Mesendoderm (in vitro differentiated cells): ENCODE measurements around the gene CHRND.

Experiments
- DNase-seq: peaks from one replicate; pipeline ENCODE4 v3.0.0; 2013
- H2AK5ac ChIP-seq: 2 replicates; pipeline ENCODE4 v1.6.1; 2013; ENCODE audit warnings: low read length, inconsistent platforms
- H2BK120ac ChIP-seq: 2 replicates; pipeline ENCODE4 v1.6.1; 2013; ENCODE audit warnings: low read depth, mild to moderate bottlenecking, low read length, moderate library complexity, mixed read lengths
- H2BK15ac ChIP-seq: replicated peaks from 2 replicates; pipeline ENCODE4 v1.6.1; 2013; ENCODE audit warnings: low read depth, mild to moderate bottlenecking, moderate library complexity
- H2BK5ac ChIP-seq: 2 replicates; pipeline ENCODE4 v1.6.1; 2013; ENCODE audit warnings: low read length, inconsistent platforms
- H3K18ac ChIP-seq: 2 replicates; pipeline ENCODE4 v1.6.1; 2013; ENCODE audit warnings: mild to moderate bottlenecking, low read length, mixed read lengths
- H3K23ac ChIP-seq: one replicate; pipeline ENCODE4 v1.6.1; 2013; ENCODE audit warnings: low read length
- H3K27ac ChIP-seq: 2 replicates; pipeline ENCODE4 v1.5.1; 2013; ENCODE audit warnings: low read depth, mild to moderate bottlenecking, inconsistent platforms, low read length, moderate library complexity
- H3K27me3 ChIP-seq: 2 replicates; pipeline ENCODE4 v1.6.1; 2013; ENCODE audit warnings: low read length, control low read depth, mild to moderate bottlenecking, inconsistent platforms; ENCODE audit not compliant: insufficient read depth, poor library complexity
- H3K36me3 ChIP-seq: 2 replicates; pipeline ENCODE4 v1.6.1; 2013; ENCODE audit warnings: low read length, inconsistent platforms; ENCODE audit not compliant: control insufficient read depth, insufficient read depth
- H3K4ac ChIP-seq: one replicate; pipeline ENCODE4 v1.6.1; 2013; ENCODE audit warnings: low read depth, mild to moderate bottlenecking, low read length, moderate library complexity
- H3K4me1 ChIP-seq: 2 replicates; pipeline ENCODE4 v1.6.1; 2013; ENCODE audit warnings: low read depth, low read length, inconsistent platforms; ENCODE audit not compliant: control insufficient read depth
- H3K4me2 ChIP-seq: 2 replicates; pipeline ENCODE4 v1.6.1; 2013; ENCODE audit warnings: low read length
- H3K4me3 ChIP-seq: 2 replicates; pipeline ENCODE4 v1.5.1; 2013; ENCODE audit warnings: mild to moderate bottlenecking, low read length
- H3K56ac ChIP-seq: one replicate; pipeline ENCODE4 v1.6.1; 2013; ENCODE audit warnings: low read length
- H3K79me1 ChIP-seq: 2 replicates; pipeline ENCODE4 v1.6.1; 2013; ENCODE audit warnings: low read length, inconsistent platforms
- H3K79me2 ChIP-seq: 2 replicates; pipeline ENCODE4 v1.6.1; 2013; ENCODE audit warnings: mild to moderate bottlenecking, low read length; ENCODE audit not compliant: control insufficient read depth, insufficient read depth
- H3K9ac ChIP-seq: 2 replicates; pipeline ENCODE4 v1.6.1; 2013; ENCODE audit warnings: low read length, inconsistent platforms
- H4K5ac ChIP-seq: one replicate; pipeline ENCODE4 v1.6.1; 2013; ENCODE audit warnings: low read length
- H4K8ac ChIP-seq: one replicate; pipeline ENCODE4 v1.6.1; 2013; ENCODE audit warnings: low read depth, mild to moderate bottlenecking, control low read depth, low read length, moderate library complexity
- WGBS: extraction: QIAGEN DNeasy Blood & Tissue Kit; methylation state at CpG from one replicate; pipeline ENCODE4 v1.1.7; 2013; ENCODE audit warnings: low lambda C conversion rate, missing lambda C conversion rate; ENCODE audit not compliant: insufficient coverage; ENCODE audit errors: extremely low coverage; 5-methylcytosine and 5-hydroxymethylcytosine counted together

Gene CHRND

GRCh38 chr2:232491139-232491780, 34.7 kb upstream of the CHRND start:
- Histone ChIP-seq H2AK5ac (no peak overlapping the region), H3K79me2 (no peaks in the 10 kb centered on the region), H3K56ac (no peak overlapping the region), H2BK15ac (no peak overlapping the region), H3K4ac (no peak overlapping the region), H3K18ac (no peak overlapping the region), H3K9ac (no peak overlapping the region), H2BK5ac (no peak overlapping the region), H3K27ac (no peak overlapping the region), H3K27me3 (peaks cover 11% of the 10 kb centered on the region), H3K23ac (no peak overlapping the region), H4K5ac (no peak overlapping the region), H3K79me1 (no peaks in the 10 kb centered on the region), H3K4me1 (no peaks in the 10 kb centered on the region), H3K4me2 (no peak overlapping the region), H3K36me3 (no peaks in the 10 kb centered on the region), H3K4me3 (no peak overlapping the region), H4K8ac (no peak overlapping the region), H2BK120ac (no peak overlapping the region)
- DNase-seq = no peak
- no CpG with 5 or more reads among the region's 12 CpGs for WGBS

GRCh38 chr2:232492236-232492848, 33.6 kb upstream of the CHRND start:
- Histone ChIP-seq H2BK5ac (no peak overlapping the region), H2BK15ac (no peak overlapping the region), H3K79me1 (no peaks in the 10 kb centered on the region), H3K18ac (no peak overlapping the region), H3K36me3 (no peaks in the 10 kb centered on the region), H3K56ac (no peak overlapping the region), H3K4ac (no peak overlapping the region), H2AK5ac (no peak overlapping the region), H3K4me3 (no peak overlapping the region), H3K4me2 (no peak overlapping the region), H4K8ac (no peak overlapping the region), H3K27me3 (peaks cover under 1% of the 10 kb centered on the region), H2BK120ac (no peak overlapping the region), H3K27ac (no peak overlapping the region), H3K23ac (no peak overlapping the region), H4K5ac (no peak overlapping the region), H3K79me2 (no peaks in the 10 kb centered on the region), H3K4me1 (no peaks in the 10 kb centered on the region), H3K9ac (no peak overlapping the region)
- no peak for DNase-seq
- WGBS = no CpG with 5 or more reads among the region's 8 CpGs

DNA sequence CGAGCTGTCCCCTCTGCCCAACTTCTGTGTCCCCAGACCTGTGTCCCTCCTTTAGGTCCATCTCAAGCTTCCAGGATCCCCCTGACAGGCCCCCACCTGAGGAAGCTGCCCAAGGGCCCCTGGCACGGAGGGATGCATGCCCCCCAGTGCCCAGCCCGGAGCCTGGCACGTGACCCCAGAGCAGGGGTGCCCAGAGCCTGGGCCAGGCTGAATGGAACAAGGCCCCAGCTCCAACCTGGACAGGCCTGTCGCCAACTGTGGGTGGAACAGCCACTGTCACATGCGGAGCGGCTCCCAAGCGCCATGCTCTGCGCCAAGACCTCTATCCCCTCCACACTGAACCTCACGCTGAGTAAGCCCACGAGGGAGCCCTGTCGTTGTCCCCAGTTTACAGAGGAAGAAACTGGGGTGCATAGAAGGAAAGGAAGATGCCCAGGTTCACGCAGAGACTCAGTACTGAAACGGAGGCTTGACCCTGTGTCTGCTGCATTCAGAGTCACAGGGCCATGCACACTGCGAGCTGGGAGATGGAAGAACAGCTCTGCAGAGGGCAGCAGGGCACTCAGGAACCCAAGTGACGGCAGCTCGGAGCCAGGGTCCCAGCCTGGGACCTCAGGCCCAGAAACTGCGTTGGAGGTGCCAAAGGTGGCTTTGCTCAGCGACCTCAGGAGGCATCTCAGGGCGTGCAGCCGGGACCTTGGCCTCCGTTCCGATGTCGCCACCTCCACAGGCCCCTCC, 32.8 kb upstream of the CHRND start:
- Histone ChIP-seq H3K56ac (no peak overlapping the region), H3K18ac (no peak overlapping the region), H3K79me2 (no peaks in the 10 kb centered on the region), H4K5ac (no peak overlapping the region), H2BK5ac (no peak overlapping the region), H3K9ac (no peak overlapping the region), H3K79me1 (no peaks in the 10 kb centered on the region), H3K36me3 (no peaks in the 10 kb centered on the region), H3K4me3 (no peak overlapping the region), H2AK5ac (no peak overlapping the region), H3K4ac (no peak overlapping the region), H2BK120ac (no peak overlapping the region), H4K8ac (no peak overlapping the region), H3K27me3 (no peaks in the 10 kb centered on the region), H3K27ac (no peak overlapping the region), H3K4me2 (no peak overlapping the region), H2BK15ac (no peak overlapping the region), H3K4me1 (no peaks in the 10 kb centered on the region), H3K23ac (no peak overlapping the region)
- no CpG with 5 or more reads among the region's 24 CpGs for WGBS
- no peak for DNase-seq

DNA sequence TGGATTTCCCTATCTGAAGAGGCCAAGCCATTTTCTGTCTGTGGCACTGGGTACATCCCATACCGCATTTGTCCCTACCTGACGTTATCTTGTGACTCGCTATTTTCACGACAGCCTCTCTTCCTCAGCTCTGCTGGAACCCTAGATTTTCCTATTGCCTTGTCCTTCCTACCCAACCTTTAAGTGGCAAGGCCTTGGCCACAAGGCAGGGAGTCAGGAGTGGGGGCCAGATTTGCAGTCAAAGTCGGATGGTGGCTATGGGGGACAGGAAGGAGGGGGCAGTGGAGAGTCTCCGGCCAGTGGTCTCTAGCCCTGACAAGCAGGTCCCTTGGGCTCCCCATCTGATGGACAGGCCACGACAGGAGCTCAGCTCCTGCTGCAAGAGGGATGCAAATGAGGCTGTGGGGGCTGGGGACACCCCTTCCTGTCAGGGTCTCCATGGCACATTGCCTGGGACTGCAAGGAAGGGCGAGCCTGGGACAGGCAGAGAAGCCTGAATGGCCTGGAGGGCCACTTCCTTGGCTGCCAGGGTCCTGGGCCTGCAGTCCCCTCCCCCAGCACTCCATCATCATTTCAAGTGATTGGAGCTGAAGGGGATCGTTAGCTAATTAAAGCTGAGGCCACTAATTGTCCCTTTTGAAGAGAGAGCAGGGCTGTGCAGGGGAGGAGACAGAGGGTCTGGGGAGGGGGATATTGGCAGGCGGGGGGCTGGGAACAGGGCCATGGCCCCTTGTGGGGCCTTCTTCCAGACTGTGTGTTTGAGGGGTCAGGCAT, 32.1 kb upstream of the CHRND start:
- Histone ChIP-seq H3K9ac (no peak overlapping the region), H3K4ac (no peak overlapping the region), H3K56ac (no peak overlapping the region), H3K79me2 (no peaks in the 10 kb centered on the region), H3K27ac (no peak overlapping the region), H3K4me2 (no peak overlapping the region), H3K4me1 (no peaks in the 10 kb centered on the region), H3K23ac (no peak overlapping the region), H2BK15ac (no peak overlapping the region), H3K18ac (no peak overlapping the region), H3K4me3 (no peak overlapping the region), H4K5ac (no peak overlapping the region), H3K27me3 (no peaks in the 10 kb centered on the region), H4K8ac (no peak overlapping the region), H2BK120ac (no peak overlapping the region), H3K36me3 (no peaks in the 10 kb centered on the region), H2AK5ac (no peak overlapping the region), H3K79me1 (no peaks in the 10 kb centered on the region), H2BK5ac (no peak overlapping the region)
- WGBS = no CpG with 5 or more reads among the region's 10 CpGs
- no peak for DNase-seq

DNA sequence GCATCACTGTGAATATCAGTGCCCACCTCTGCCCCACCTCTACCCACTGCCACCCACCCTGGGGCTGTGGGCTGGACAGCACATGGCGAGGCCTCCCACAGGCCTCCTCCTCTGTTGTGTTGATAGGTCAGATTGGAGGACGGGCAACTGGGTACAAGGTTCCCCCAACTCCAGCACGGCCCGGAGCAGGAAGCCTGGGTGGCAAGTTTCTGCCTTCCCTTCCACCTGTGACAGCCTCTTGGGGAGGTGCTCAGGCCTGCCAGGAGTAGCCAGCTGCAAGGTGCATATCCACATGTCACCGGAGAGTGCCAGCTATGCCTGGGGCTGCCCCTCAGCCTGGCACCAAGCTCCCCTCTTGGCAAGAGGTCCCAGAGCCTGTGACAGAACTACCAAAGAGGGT, 31.4 kb upstream of the CHRND start:
- Histone ChIP-seq H4K8ac (no peak overlapping the region), H3K4me2 (no peak overlapping the region), H3K79me2 (no peaks in the 10 kb centered on the region), H4K5ac (no peak overlapping the region), H3K9ac (no peak overlapping the region), H3K23ac (no peak overlapping the region), H3K4ac (no peak overlapping the region), H3K56ac (no peak overlapping the region), H3K27me3 (no peaks in the 10 kb centered on the region), H3K4me1 (no peaks in the 10 kb centered on the region), H3K79me1 (no peaks in the 10 kb centered on the region), H2BK15ac (no peak overlapping the region), H3K4me3 (no peak overlapping the region), H2AK5ac (no peak overlapping the region), H3K27ac (no peak overlapping the region), H3K36me3 (no peaks in the 10 kb centered on the region), H3K18ac (no peak overlapping the region), H2BK120ac (no peak overlapping the region), H2BK5ac (no peak overlapping the region)
- no CpG with 5 or more reads among the region's 5 CpGs for WGBS
- no peak for DNase-seq
